ENCODE results near the gene DGKH. TPM values are rescaled to one million over a fixed set of nuclear protein-coding genes. Genes with fewer than 3 reads are reported as not detected.

DGKH gene
- total RNA-seq, 1 experiment from 2014 or later, result 5.2 TPM

GRCh38 chr13:42036711-42037110 lies 11.7 kb upstream of the DGKH start:
- H3K4me1 ChIP-seq, result peaks cover 10% of the 10 kb centered on the region; the same call in 1 of the 2 replicates
- intact Hi-C loops (cut with micrococcal nuclease; ENCODE audit: unreplicated experiment), result no loop called here
- Mint-ChIP-seq H3K36me3 (ENCODE audit: insufficient read depth, unreplicated experiment) (peaks cover 14% of the 10 kb centered on the region), H3K9me3 (ENCODE audit: unreplicated experiment) (peaks cover 22% of the 10 kb centered on the region), H3K27ac (ENCODE audit: unreplicated experiment) (no peak overlapping the region), H3K4me1 (ENCODE audit: low read depth, unreplicated experiment) (peaks cover 12% of the 10 kb centered on the region), H3K27me3 (ENCODE audit: insufficient read depth, unreplicated experiment) (peaks cover 26% of the 10 kb centered on the region), H3K4me3 (ENCODE audit: unreplicated experiment) (no peak overlapping the region)
- no peaks in the 10 kb centered on the region for H3K36me3 ChIP-seq (ENCODE audit: control insufficient read depth, insufficient read depth, low read length)
- no TSS peak for BruUV-seq (replicated peaks)
- DNase-seq, result no peak
- ChIA-PET CTCF (no interaction called here), POLR2A (no interaction called here)
- H3K9me3 ChIP-seq, result peaks cover 10% of the 10 kb centered on the region
- no peak overlapping the region for H3K4me3 ChIP-seq (ENCODE audit: low read depth, low read length)
- H3K27me3 ChIP-seq (replicated peaks; ENCODE audit: control insufficient read depth, insufficient read depth, low read length), result no peaks in the 10 kb centered on the region
- TF ChIP-seq CTCF (IDR thresholded peaks at IDR 0.05; ENCODE audit: insufficient read depth in 1 of 2, low read depth in 1 of 2, low read length in 1 of 2, severe bottlenecking in 1 of 2, unreplicated experiment in 1 of 2), result no peak

GRCh38 chr13:42038661-42039456 lies 9.6 kb upstream of the DGKH start:
- Histone ChIP-seq H3K4me1 (peaks cover 10% of the 10 kb centered on the region; the same call in 1 of the 2 replicates), H3K4me3 (ENCODE audit: low read depth, low read length) (no peak overlapping the region), H3K36me3 (ENCODE audit: control insufficient read depth, insufficient read depth, low read length) (no peaks in the 10 kb centered on the region), H3K9me3 (peaks cover 10% of the 10 kb centered on the region), H3K27me3 (replicated peaks; ENCODE audit: control insufficient read depth, insufficient read depth, low read length) (no peaks in the 10 kb centered on the region; the same call in 1 of the 2 replicates)
- DNase-seq, result no peak
- H3K36me3 Mint-ChIP-seq (ENCODE audit: insufficient read depth, unreplicated experiment), result peaks cover 19% of the 10 kb centered on the region
- no peak for TF ChIP-seq CTCF (IDR thresholded peaks at IDR 0.05; ENCODE audit: insufficient read depth in 1 of 2, low read depth in 1 of 2, low read length in 1 of 2, severe bottlenecking in 1 of 2, unreplicated experiment in 1 of 2)
- H3K9me3 Mint-ChIP-seq (ENCODE audit: unreplicated experiment), result peaks cover 22% of the 10 kb centered on the region
- peaks cover 28% of the 10 kb centered on the region for H3K27me3 Mint-ChIP-seq (ENCODE audit: insufficient read depth, unreplicated experiment)
- intact Hi-C loops (cut with micrococcal nuclease; ENCODE audit: unreplicated experiment), result loop anchor here (1.0 kb wide), 1 partner anchor 11 kb away; no protein-coding TSS in a partner anchor
- H3K4me1 Mint-ChIP-seq (ENCODE audit: low read depth, unreplicated experiment), result peaks cover 17% of the 10 kb centered on the region
- peak overlapping the region; percentile 88 for H3K4me3 Mint-ChIP-seq (ENCODE audit: unreplicated experiment)
- no TSS peak for BruUV-seq (replicated peaks)
- peak overlapping the region; percentile 32 for H3K27ac Mint-ChIP-seq (ENCODE audit: unreplicated experiment)
- POLR2A ChIA-PET, result no interaction called here
- CTCF ChIA-PET, result no interaction called here

- Mint-ChIP-seq H3K4me1 (ENCODE audit: low read depth, unreplicated experiment) (peaks cover 17% of the 10 kb centered on the region), H3K27ac (ENCODE audit: unreplicated experiment) (peak overlapping the region; percentile 32), H3K36me3 (ENCODE audit: insufficient read depth, unreplicated experiment) (peaks cover 19% of the 10 kb centered on the region), H3K9me3 (ENCODE audit: unreplicated experiment) (peaks cover 22% of the 10 kb centered on the region), H3K4me3 (ENCODE audit: unreplicated experiment) (peak overlapping the region; percentile 88), H3K27me3 (ENCODE audit: insufficient read depth, unreplicated experiment) (peaks cover 33% of the 10 kb centered on the region)
- Histone ChIP-seq H3K9me3 (peaks cover 10% of the 10 kb centered on the region), H3K36me3 (ENCODE audit: control insufficient read depth, insufficient read depth, low read length) (no peaks in the 10 kb centered on the region), H3K27me3 (replicated peaks; ENCODE audit: control insufficient read depth, insufficient read depth, low read length) (no peaks in the 10 kb centered on the region; the same call in 1 of the 2 replicates), H3K4me1 (peaks cover 10% of the 10 kb centered on the region; the same call in 1 of the 2 replicates), H3K4me3 (ENCODE audit: low read depth, low read length) (peak overlapping the region; percentile 58)
- BruUV-seq (replicated peaks), result TSS peak; percentile 71
- ChIA-PET POLR2A (no interaction called here), CTCF (no interaction called here)
- no peak for TF ChIP-seq CTCF (IDR thresholded peaks at IDR 0.05; ENCODE audit: insufficient read depth in 1 of 2, low read depth in 1 of 2, low read length in 1 of 2, severe bottlenecking in 1 of 2, unreplicated experiment in 1 of 2)
- DNase-seq, result no peak
- intact Hi-C loops (cut with micrococcal nuclease; ENCODE audit: unreplicated experiment), result loop anchor here (1.0 kb wide), 1 partner anchor 11 kb away; no protein-coding TSS in a partner anchor
Observed at GRCh38 chr13:42039457-42039945, 8.9 kb upstream of the DGKH start.
